Neural progenitor cell (in vitro differentiated cells): Measurements from ENCODE around the gene SSX2IP. TPM values are rescaled to one million over a fixed set of nuclear protein-coding genes. Genes with fewer than 3 reads are reported as not detected.

Source experiments
- DNase-seq: peaks from one replicate; pipeline ENCODE4 v3.0.0-alpha.2; 2016; ENCODE audit warnings: low spot score
- H2AFZ ChIP-seq: fragments of 200-600 bp; sonication (generic); replicated peaks from 2 replicates; pipeline ENCODE4 v1.6.1; 2016; ENCODE audit warnings: antibody characterized with exemption
- H3F3A ChIP-seq: fragments of 200-600 bp; sonication (generic); 2 replicates; pipeline ENCODE4 v1.6.1; 2016; ENCODE audit warnings: antibody characterized with exemption, low read depth
- H3K27ac ChIP-seq: fragments of 200-600 bp; sonication (generic); 2 replicates; pipeline ENCODE4 v1.5.1; 2016; ENCODE audit warnings: mild to moderate bottlenecking
- H3K27me3 ChIP-seq: fragments of 200-600 bp; sonication (generic); 2 replicates; pipeline ENCODE4 v1.6.1; 2016; ENCODE audit warnings: mild to moderate bottlenecking, moderate library complexity
- H3K36me3 ChIP-seq: fragments of 200-600 bp; sonication (generic); 2 replicates; pipeline ENCODE4 v1.5.1; 2016
- H3K4me1 ChIP-seq: fragments of 200-600 bp; sonication (generic); 2 replicates; pipeline ENCODE4 v1.6.1; 2016; ENCODE audit warnings: mixed run types
- H3K4me2 ChIP-seq: fragments of 200-600 bp; sonication (generic); 2 replicates; pipeline ENCODE4 v1.6.1; 2016
- H3K4me3 ChIP-seq: fragments of 200-600 bp; sonication (generic); 2 replicates; pipeline ENCODE4 v1.5.1; 2016
- H3K79me2 ChIP-seq: fragments of 200-600 bp; sonication (generic); 2 replicates; pipeline ENCODE4 v1.6.1; 2016; ENCODE audit warnings: low read depth
- H3K9ac ChIP-seq: fragments of 200-600 bp; sonication (generic); 2 replicates; pipeline ENCODE4 v1.6.1; 2016
- H3K9me3 ChIP-seq: fragments of 200-600 bp; sonication (generic); 2 replicates; pipeline ENCODE4 v1.5.1; 2016; ENCODE audit warnings: low read depth
- H4K20me1 ChIP-seq: fragments of 200-600 bp; sonication (generic); 2 replicates; pipeline ENCODE4 v1.6.1; 2016; ENCODE audit warnings: low read depth
- H3K27ac Mint-ChIP-seq: 3 replicates; pipeline ENCODE4 v1.8.0; 2021; ENCODE audit warnings: mixed read lengths
- H3K27me3 Mint-ChIP-seq: 2 replicates; pipeline ENCODE4 v1.8.0; 2022; ENCODE audit warnings: low read depth, mild to moderate bottlenecking, inconsistent platforms, moderate library complexity, mixed read lengths; ENCODE audit not compliant: insufficient read depth
- H3K36me3 Mint-ChIP-seq: 3 replicates; pipeline ENCODE4 v1.8.0; 2021; ENCODE audit warnings: mixed read lengths
- H3K4me1 Mint-ChIP-seq: 3 replicates; pipeline ENCODE4 v1.8.0; 2021; ENCODE audit warnings: mixed read lengths
- H3K4me3 Mint-ChIP-seq: 3 replicates; pipeline ENCODE4 v1.8.0; 2021; ENCODE audit warnings: mild to moderate bottlenecking, moderate library complexity, mixed read lengths
- H3K9me3 Mint-ChIP-seq: 3 replicates; pipeline ENCODE4 v1.8.0; 2020; ENCODE audit warnings: mixed read lengths
- EZH2 ChIP-seq: fragments of 200-600 bp; sonication (generic); IDR thresholded peaks from 2 replicates; pipeline ENCODE4 v1.6.1; 2017; ENCODE audit warnings: antibody characterized with exemption, mild to moderate bottlenecking, moderate library complexity
- EZH2phosphoT487 ChIP-seq: fragments of 200-600 bp; sonication (generic); IDR thresholded peaks from 2 replicates; pipeline ENCODE4 v1.6.1; 2017; ENCODE audit warnings: antibody characterized with exemption
- total RNA-seq: library from RNA; depleted of rRNA; stranded (reverse); fragments of >200 nt; gene quantifications from 2 replicates; pipeline ENCODE4 v1.2.3, GENCODE V29; 2015; ENCODE audit warnings: low replicate concordance
- TF ChIP-seq, protein P1 (sequence below): fragments of 200-600 bp; sonication (generic); IDR thresholded peaks from 2 replicates; pipeline ENCODE4 v1.5.1; 2017; ENCODE audit warnings: antibody characterized with exemption, mild to moderate bottlenecking

Gene SSX2IP
- total RNA-seq, 1 donor from 2014 or later, result 54.1 TPM

GRCh38 chr1:84675631-84676030 is 14.6 kb downstream of the SSX2IP start:
- TF ChIP-seq EZH2, result no peak
- TF ChIP-seq, protein P1, sequence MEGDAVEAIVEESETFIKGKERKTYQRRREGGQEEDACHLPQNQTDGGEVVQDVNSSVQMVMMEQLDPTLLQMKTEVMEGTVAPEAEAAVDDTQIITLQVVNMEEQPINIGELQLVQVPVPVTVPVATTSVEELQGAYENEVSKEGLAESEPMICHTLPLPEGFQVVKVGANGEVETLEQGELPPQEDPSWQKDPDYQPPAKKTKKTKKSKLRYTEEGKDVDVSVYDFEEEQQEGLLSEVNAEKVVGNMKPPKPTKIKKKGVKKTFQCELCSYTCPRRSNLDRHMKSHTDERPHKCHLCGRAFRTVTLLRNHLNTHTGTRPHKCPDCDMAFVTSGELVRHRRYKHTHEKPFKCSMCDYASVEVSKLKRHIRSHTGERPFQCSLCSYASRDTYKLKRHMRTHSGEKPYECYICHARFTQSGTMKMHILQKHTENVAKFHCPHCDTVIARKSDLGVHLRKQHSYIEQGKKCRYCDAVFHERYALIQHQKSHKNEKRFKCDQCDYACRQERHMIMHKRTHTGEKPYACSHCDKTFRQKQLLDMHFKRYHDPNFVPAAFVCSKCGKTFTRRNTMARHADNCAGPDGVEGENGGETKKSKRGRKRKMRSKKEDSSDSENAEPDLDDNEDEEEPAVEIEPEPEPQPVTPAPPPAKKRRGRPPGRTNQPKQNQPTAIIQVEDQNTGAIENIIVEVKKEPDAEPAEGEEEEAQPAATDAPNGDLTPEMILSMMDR, result no peak
- Mint-ChIP-seq H3K27ac (no peak overlapping the region), H3K36me3 (peaks cover 6% of the 10 kb centered on the region), H3K9me3 (no peaks in the 10 kb centered on the region), H3K4me1 (no peaks in the 10 kb centered on the region), H3K4me3 (no peak overlapping the region), H3K27me3 (no peaks in the 10 kb centered on the region)
- Histone ChIP-seq H3K4me2 (no peak overlapping the region), H2AFZ (no peak overlapping the region), H3K27me3 (no peaks in the 10 kb centered on the region), H3K4me3 (no peak overlapping the region), H3F3A (no peaks in the 10 kb centered on the region), H4K20me1 (peaks cover 51% of the 10 kb centered on the region), H3K27ac (no peak overlapping the region), H3K79me2 (peaks cover 98% of the 10 kb centered on the region), H3K36me3 (no peaks in the 10 kb centered on the region), H3K9ac (no peak overlapping the region), H3K9me3 (no peaks in the 10 kb centered on the region), H3K4me1 (peaks cover 11% of the 10 kb centered on the region)
- no peak for DNase-seq

DNA sequence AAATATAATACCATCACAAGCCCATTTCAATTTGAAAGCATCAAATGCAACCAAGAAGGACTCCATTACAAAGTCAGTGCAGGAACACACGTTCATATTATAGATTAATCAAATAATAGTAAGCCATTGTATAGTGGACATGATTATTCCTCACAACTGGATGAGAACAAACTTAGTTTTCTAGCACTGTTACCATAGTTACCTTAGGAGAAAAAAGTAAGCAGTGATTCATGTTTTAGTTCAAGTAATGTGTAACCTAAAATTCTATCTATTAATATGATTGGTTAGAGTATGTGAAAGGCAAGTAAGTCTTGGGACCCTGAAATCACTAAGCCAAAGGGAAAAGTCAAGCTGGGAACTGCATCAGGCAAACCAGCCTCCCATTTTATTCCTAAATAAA is 15.2 kb downstream of the SSX2IP start:
- no peak overlapping the region for H3K9ac ChIP-seq
- H3K4me1 Mint-ChIP-seq, result no peaks in the 10 kb centered on the region
- no peak overlapping the region for H3K27ac ChIP-seq
- peaks cover 11% of the 10 kb centered on the region for H3K4me1 ChIP-seq
- TF ChIP-seq EZH2phosphoT487 (no peak), EZH2 (no peak)
- TF ChIP-seq, protein P1, result no peak
- H3K36me3 ChIP-seq, result no peaks in the 10 kb centered on the region
- DNase-seq, result no peak
- peaks cover 50% of the 10 kb centered on the region for H4K20me1 ChIP-seq
- no peaks in the 10 kb centered on the region for H3K9me3 Mint-ChIP-seq
- H3F3A ChIP-seq, result no peaks in the 10 kb centered on the region
- no peaks in the 10 kb centered on the region for H3K9me3 ChIP-seq
- no peak overlapping the region for H3K4me2 ChIP-seq
- no peaks in the 10 kb centered on the region for H3K27me3 ChIP-seq
- H2AFZ ChIP-seq, result no peak overlapping the region
- no peaks in the 10 kb centered on the region for H3K27me3 Mint-ChIP-seq
- no peak overlapping the region for H3K27ac Mint-ChIP-seq
- H3K36me3 Mint-ChIP-seq, result peaks cover 6% of the 10 kb centered on the region
- peaks cover 93% of the 10 kb centered on the region for H3K79me2 ChIP-seq
- no peak overlapping the region for H3K4me3 ChIP-seq
- H3K4me3 Mint-ChIP-seq, result no peak overlapping the region

- peaks cover 1% of the 10 kb centered on the region for H3K36me3 ChIP-seq
- TF ChIP-seq EZH2phosphoT487, result no peak
- TF ChIP-seq EZH2, result no peak
- TF ChIP-seq, protein P1, result no peak
- H3K4me3 ChIP-seq, result no peak overlapping the region
- H4K20me1 ChIP-seq, result peaks cover 46% of the 10 kb centered on the region
- H2AFZ ChIP-seq, result no peak overlapping the region
- no peak overlapping the region for H3K9ac ChIP-seq
- peaks cover 11% of the 10 kb centered on the region for H3K4me1 ChIP-seq
- H3K9me3 Mint-ChIP-seq, result no peaks in the 10 kb centered on the region
- H3K27ac ChIP-seq, result no peak overlapping the region
- no peaks in the 10 kb centered on the region for H3K4me1 Mint-ChIP-seq
- H3K36me3 Mint-ChIP-seq, result peaks cover 8% of the 10 kb centered on the region
- H3K79me2 ChIP-seq, result peaks cover 89% of the 10 kb centered on the region
- H3F3A ChIP-seq, result no peaks in the 10 kb centered on the region
- H3K4me2 ChIP-seq, result no peak overlapping the region
- H3K4me3 Mint-ChIP-seq, result no peak overlapping the region
- H3K27ac Mint-ChIP-seq, result no peak overlapping the region
- H3K27me3 ChIP-seq, result no peaks in the 10 kb centered on the region
- DNase-seq, result no peak
- no peaks in the 10 kb centered on the region for H3K27me3 Mint-ChIP-seq
- no peaks in the 10 kb centered on the region for H3K9me3 ChIP-seq
Observed at GRCh38 chr1:84674705-84675104, 15.6 kb downstream of the SSX2IP start.

DNA sequence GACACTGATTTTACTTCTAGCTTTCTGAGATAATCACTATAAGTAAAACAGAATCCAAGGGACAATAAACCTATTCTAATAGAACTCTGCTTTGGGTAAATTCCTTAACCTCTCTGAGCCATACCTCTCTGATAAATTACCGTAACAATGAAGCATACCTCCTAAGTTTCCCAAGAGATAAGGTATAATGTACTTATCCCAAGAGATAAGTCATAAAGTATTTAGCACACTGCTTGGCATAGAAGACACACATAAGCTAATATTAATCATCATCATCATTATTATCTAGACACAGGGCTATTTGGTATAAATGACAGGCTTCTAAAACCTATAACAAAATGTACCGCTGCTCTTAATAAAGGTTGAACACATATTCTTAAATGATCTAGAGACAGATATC is 16.2 kb downstream of the SSX2IP start:
- Histone ChIP-seq H3K4me2 (no peak overlapping the region), H3K27ac (no peak overlapping the region), H3K4me3 (no peak overlapping the region), H3K4me1 (peaks cover 11% of the 10 kb centered on the region), H3K9ac (no peak overlapping the region), H3K79me2 (peaks cover 82% of the 10 kb centered on the region), H3F3A (no peaks in the 10 kb centered on the region), H2AFZ (no peak overlapping the region), H3K9me3 (no peaks in the 10 kb centered on the region), H3K27me3 (no peaks in the 10 kb centered on the region), H3K36me3 (peaks cover 8% of the 10 kb centered on the region), H4K20me1 (peaks cover 41% of the 10 kb centered on the region)
- no peak for TF ChIP-seq EZH2
- TF ChIP-seq, protein P1, result no peak
- no peak for TF ChIP-seq EZH2phosphoT487
- Mint-ChIP-seq H3K27me3 (no peaks in the 10 kb centered on the region), H3K4me1 (no peaks in the 10 kb centered on the region), H3K27ac (no peak overlapping the region), H3K36me3 (peaks cover 7% of the 10 kb centered on the region), H3K4me3 (no peak overlapping the region), H3K9me3 (no peaks in the 10 kb centered on the region)
- no peak for DNase-seq
